Measurements from ENCODE around the gene TMC1. TPM values are rescaled to one million over a fixed set of nuclear protein-coding genes. Genes with fewer than 3 reads are reported as not detected.

TMC1 gene
- total RNA-seq, 1 experiment from 2014 or later: 5.5 TPM

GRCh38 chr9:72542917-72543316 is 21.5 kb downstream of the TMC1 start:
- H3K4me2 ChIP-seq: peak overlapping the region; percentile 44
- POLR2A ChIA-PET (ENCODE audit: unreplicated experiment): interaction anchor here (0.5 to 2.0 kb wide), 4 partner anchors 16 to 177 kb away, joined by 3 to 20 read pairs (median 6); no protein-coding TSS in a partner anchor
- intact Hi-C loops (cut with micrococcal nuclease; ENCODE audit: unreplicated experiment): loop anchor here (5.0 kb wide), 3 partner anchors 101 to 261 kb away; no protein-coding TSS in a partner anchor

GRCh38 chr9:72551306-72551705 is 29.9 kb downstream of the TMC1 start:
- POLR2A ChIA-PET (ENCODE audit: unreplicated experiment): no interaction called here
- Histone ChIP-seq H4K20me1 (ENCODE audit: insufficient read depth) (no peaks in the 10 kb centered on the region), H2AFZ (no peak overlapping the region)

More at GRCh38 chr9:72542917-72543316, 21.5 kb downstream of the TMC1 start:
- H3K9me2 ChIP-seq (ENCODE audit: insufficient read depth): no peaks in the 10 kb centered on the region
- H2AFZ ChIP-seq: peak overlapping the region; percentile 44
- no peak overlapping the region for H3K4me3 ChIP-seq
- H3K79me2 ChIP-seq (ENCODE audit: low read depth): no peaks in the 10 kb centered on the region
- H3K36me3 ChIP-seq (ENCODE audit: low read depth): no peaks in the 10 kb centered on the region
- no peaks in the 10 kb centered on the region; the same call in 1 of the 2 replicates for H3K9me3 ChIP-seq (ENCODE audit: insufficient read depth, low read depth)
- no peaks in the 10 kb centered on the region for H3K27me3 ChIP-seq (ENCODE audit: insufficient read depth, low read depth)
- peak overlapping the region; percentile 78 for H3K27ac ChIP-seq
- TF ChIP-seq, protein P1, sequence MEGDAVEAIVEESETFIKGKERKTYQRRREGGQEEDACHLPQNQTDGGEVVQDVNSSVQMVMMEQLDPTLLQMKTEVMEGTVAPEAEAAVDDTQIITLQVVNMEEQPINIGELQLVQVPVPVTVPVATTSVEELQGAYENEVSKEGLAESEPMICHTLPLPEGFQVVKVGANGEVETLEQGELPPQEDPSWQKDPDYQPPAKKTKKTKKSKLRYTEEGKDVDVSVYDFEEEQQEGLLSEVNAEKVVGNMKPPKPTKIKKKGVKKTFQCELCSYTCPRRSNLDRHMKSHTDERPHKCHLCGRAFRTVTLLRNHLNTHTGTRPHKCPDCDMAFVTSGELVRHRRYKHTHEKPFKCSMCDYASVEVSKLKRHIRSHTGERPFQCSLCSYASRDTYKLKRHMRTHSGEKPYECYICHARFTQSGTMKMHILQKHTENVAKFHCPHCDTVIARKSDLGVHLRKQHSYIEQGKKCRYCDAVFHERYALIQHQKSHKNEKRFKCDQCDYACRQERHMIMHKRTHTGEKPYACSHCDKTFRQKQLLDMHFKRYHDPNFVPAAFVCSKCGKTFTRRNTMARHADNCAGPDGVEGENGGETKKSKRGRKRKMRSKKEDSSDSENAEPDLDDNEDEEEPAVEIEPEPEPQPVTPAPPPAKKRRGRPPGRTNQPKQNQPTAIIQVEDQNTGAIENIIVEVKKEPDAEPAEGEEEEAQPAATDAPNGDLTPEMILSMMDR (conservative IDR thresholded peaks at IDR 0.05): no peak
- no peak for TF ChIP-seq EZH2 (IDR thresholded peaks at IDR 0.05; ENCODE audit: low read depth)
- no peaks in the 10 kb centered on the region for H4K20me1 ChIP-seq (ENCODE audit: insufficient read depth)
- no TSS peak for BruUV-seq (replicated peaks)
- peaks cover 18% of the 10 kb centered on the region; the same call in 1 of the 2 replicates for H3F3A ChIP-seq (ENCODE audit: insufficient read depth, low read depth)
- CTCF ChIA-PET: interaction anchor here (0.6 to 1.2 kb wide), 2 partner anchors 16 to 279 kb away, joined by 3 read pairs; no protein-coding TSS in a partner anchor
- DNase-seq: peak in 1 of 2 experiments; percentile 65
- H3K4me1 ChIP-seq (replicated peaks; ENCODE audit: insufficient read depth): peaks cover 54% of the 10 kb centered on the region

DNA sequence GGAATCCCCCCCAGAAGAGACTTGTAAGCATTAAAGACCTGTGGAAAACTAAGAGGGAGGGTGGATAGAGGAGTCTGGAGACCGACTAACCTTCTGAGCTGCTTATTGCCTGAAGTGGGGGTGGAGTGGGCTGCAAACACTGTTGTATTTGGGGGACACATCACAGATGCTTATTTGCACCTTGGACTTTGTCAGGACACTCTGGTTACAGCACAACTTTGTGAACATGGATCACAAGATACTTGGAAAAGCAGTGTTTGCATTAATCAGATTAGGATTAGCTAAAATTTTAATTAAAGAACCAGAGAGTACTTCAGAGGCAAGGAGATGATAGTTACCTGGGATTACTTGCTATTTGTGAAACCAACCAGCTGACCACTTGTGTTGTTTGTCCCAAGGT is 30.9 kb downstream of the TMC1 start:
- peaks cover 40% of the 10 kb centered on the region for H3F3A ChIP-seq (ENCODE audit: insufficient read depth, low read depth)
- no peak overlapping the region for H3K4me2 ChIP-seq
- CTCF ChIA-PET: no interaction called here
- H3K27ac ChIP-seq: 0 out of 2 replicates have a peak overlapping the region, but pooled peaks have one; percentile 24
- H3K27me3 ChIP-seq (ENCODE audit: insufficient read depth, low read depth): no peaks in the 10 kb centered on the region
- no peak overlapping the region for H2AFZ ChIP-seq
- no peaks in the 10 kb centered on the region for H3K79me2 ChIP-seq (ENCODE audit: low read depth)
- POLR2A ChIA-PET (ENCODE audit: unreplicated experiment): interaction anchor here (0.6 kb wide), 1 partner anchor 27 kb away, joined by 3 read pairs; no protein-coding TSS in a partner anchor
- TF ChIP-seq, protein P1 (conservative IDR thresholded peaks at IDR 0.05): no peak
- TF ChIP-seq EZH2 (IDR thresholded peaks at IDR 0.05; ENCODE audit: low read depth): no peak
- H3K4me1 ChIP-seq (replicated peaks; ENCODE audit: insufficient read depth): peaks cover 54% of the 10 kb centered on the region
- H3K9me2 ChIP-seq (ENCODE audit: insufficient read depth): no peaks in the 10 kb centered on the region; the same call in 1 of the 2 replicates
- intact Hi-C loops (cut with micrococcal nuclease; ENCODE audit: unreplicated experiment): loop anchor here (10.0 kb wide), 1 partner anchor 272 kb away; no protein-coding TSS in a partner anchor
- no TSS peak for BruUV-seq (replicated peaks)
- no peak overlapping the region for H3K4me3 ChIP-seq
- DNase-seq: no peak
- H3K36me3 ChIP-seq (ENCODE audit: low read depth): no peaks in the 10 kb centered on the region
- no peaks in the 10 kb centered on the region for H4K20me1 ChIP-seq (ENCODE audit: insufficient read depth)
- no peaks in the 10 kb centered on the region for H3K9me3 ChIP-seq (ENCODE audit: insufficient read depth, low read depth)

More at GRCh38 chr9:72551306-72551705, 29.9 kb downstream of the TMC1 start:
- no peaks in the 10 kb centered on the region for H3K9me3 ChIP-seq (ENCODE audit: insufficient read depth, low read depth)
- no peaks in the 10 kb centered on the region for H3K36me3 ChIP-seq (ENCODE audit: low read depth)
- H3K27me3 ChIP-seq (ENCODE audit: insufficient read depth, low read depth): no peaks in the 10 kb centered on the region
- no peak for DNase-seq
- TF ChIP-seq, protein P1 (conservative IDR thresholded peaks at IDR 0.05): no peak
- TF ChIP-seq EZH2 (IDR thresholded peaks at IDR 0.05; ENCODE audit: low read depth): no peak
- no peak overlapping the region for H3K4me3 ChIP-seq
- intact Hi-C loops (cut with micrococcal nuclease; ENCODE audit: unreplicated experiment): loop anchor here (10.0 kb wide), 1 partner anchor 273 kb away; no protein-coding TSS in a partner anchor
- no TSS peak for BruUV-seq (replicated peaks)
- CTCF ChIA-PET: no interaction called here
- H3K4me1 ChIP-seq (replicated peaks; ENCODE audit: insufficient read depth): peaks cover 43% of the 10 kb centered on the region
- H3F3A ChIP-seq (ENCODE audit: insufficient read depth, low read depth): peaks cover 30% of the 10 kb centered on the region
- H3K79me2 ChIP-seq (ENCODE audit: low read depth): no peaks in the 10 kb centered on the region
- H3K9me2 ChIP-seq (ENCODE audit: insufficient read depth): no peaks in the 10 kb centered on the region; the same call in 1 of the 2 replicates
- no peak overlapping the region for H3K27ac ChIP-seq
- no peak overlapping the region for H3K4me2 ChIP-seq

Data from PC-9 (cell line).